T-helper 2 cell (primary cell): Measurements from ENCODE around the gene PIP4K2A.
"Not testable (repeated sequence)": the region's sequence is repeated elsewhere in the genome, so short reads cannot be mapped to it uniquely, and the experiment has no call there.

Experiments used
- DNase-seq, 5 experiments: peaks; one replicate each; pipeline versions ENCODE4 v3.0.0 to v3.0.0-alpha.2; 2012 to 2022

The PIP4K2A gene

GRCh38 chr10:22718659-22719058 lies 4.3 kb upstream of the PIP4K2A start:
- DNase-seq = not testable (repeated sequence)

- DNase-seq = no peak
Measured at GRCh38 chr10:22717728-22718127, 3.4 kb upstream of the PIP4K2A start.

GRCh38 chr10:22716943-22717342 lies 2.6 kb upstream of the PIP4K2A start:
- DNase-seq = no peak

DNA sequence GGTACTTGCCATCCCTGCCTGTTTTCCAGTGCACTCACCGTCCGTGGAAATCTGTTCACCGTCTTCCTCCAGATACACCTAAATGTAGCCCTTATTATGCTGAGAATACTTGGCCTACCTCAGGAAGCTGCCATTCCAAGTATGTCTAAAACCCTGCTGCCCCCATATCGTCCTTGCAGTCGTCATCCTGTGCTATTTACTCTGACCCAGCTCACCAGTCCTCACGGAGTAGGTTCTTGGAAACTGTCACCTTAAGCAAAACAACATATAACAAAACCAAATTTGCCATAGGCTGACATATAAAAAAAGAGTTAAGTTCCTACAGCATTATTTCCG lies 880 bp upstream of the PIP4K2A start:
- DNase-seq = no peak

DNA sequence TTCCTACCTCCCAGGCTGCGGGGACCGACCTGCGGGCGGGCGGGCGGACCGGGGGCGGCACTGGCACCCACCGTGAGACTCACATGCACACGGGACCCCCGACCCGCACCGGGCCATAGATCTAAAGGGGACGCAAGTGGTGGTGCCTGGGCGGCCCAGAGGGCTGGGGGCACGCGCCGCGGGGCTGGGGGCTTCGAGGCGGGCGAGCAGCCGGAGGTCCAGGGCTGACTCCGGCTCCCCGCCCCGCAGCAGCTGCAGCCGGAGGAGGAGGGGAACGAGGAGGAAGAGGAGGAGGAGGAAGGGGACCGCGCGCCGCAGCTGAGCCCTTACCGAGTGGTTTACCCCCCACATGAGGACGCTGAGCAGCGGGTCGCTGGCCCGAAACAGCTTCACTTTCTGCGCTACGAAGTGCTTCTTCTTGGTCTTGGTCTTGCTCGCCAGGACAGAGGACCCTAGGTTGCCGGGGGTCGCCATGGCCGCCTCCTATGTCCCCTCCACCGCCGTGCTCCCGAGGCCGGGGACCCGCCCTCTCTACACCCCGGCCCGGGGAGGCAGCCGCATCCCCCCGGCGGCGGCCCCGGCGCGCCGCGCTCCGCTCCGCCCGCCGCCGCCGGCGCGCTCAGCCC lies 412 bp downstream of the PIP4K2A start:
- DNase-seq = peak in 3 of 5 experiments; percentile 2 to 69 (median 14)

GRCh38 chr10:22712956-22713852 lies 1.2 kb downstream of the PIP4K2A start:
- peak; percentile 9 to 59 (median 30) for DNase-seq

DNA sequence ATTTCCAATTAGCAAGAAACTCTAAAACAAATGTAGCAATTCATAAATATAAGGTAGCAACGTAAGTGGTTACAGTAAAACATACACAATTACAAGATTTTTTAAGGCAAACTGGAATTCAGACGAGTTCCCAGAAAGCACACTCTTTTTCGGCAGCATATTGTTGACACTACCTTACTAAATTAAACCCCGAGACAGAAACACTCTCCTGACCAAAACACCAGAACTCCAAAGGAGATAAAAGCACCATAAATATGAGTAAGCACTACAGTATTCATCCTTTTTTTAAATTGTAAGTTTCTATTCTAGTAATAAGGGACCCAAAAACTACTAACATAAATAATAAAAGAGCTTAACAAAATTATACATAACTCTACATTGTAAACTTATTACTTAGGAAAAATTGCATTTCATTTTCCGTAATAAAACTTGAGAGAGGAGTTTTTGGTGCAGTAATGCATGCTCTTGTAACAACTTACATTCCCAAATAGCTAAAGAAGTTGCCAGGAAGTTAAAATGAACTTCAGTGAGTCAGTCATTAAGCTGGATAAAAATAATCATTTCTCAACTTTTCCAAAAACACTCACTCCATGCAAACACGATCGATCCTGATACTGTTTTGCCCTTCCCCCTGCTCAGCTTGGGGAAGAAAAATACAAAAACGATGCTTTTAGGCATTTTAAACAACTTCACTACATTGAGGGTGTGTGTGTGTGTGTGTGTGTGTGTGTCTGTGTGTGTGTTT lies 2.0 kb downstream of the PIP4K2A start:
- no peak for DNase-seq

DNA sequence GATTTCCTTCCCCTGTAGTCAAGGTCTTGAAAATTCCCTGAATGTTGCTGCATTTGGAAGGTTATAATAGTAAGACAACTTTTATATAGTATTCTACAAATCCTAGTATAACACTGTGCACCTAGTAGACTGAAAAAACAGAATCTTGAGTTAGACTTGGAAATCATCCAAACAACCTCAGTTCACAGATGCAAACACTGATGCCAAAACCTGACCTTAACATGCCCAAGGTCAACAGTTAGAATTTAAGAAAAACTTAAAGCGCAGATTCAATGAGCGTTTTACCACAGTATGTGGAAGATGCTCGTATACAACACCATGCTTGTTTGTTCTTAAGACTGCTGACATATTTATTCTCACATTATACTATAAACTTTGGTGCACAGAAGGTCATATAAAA lies 3.0 kb downstream of the PIP4K2A start:
- DNase-seq = no peak

- no peak for DNase-seq
Measured at GRCh38 chr10:22710139-22710745, 4.1 kb downstream of the PIP4K2A start.

GRCh38 chr10:22708772-22709171 lies 5.6 kb downstream of the PIP4K2A start:
- no peak for DNase-seq

DNA sequence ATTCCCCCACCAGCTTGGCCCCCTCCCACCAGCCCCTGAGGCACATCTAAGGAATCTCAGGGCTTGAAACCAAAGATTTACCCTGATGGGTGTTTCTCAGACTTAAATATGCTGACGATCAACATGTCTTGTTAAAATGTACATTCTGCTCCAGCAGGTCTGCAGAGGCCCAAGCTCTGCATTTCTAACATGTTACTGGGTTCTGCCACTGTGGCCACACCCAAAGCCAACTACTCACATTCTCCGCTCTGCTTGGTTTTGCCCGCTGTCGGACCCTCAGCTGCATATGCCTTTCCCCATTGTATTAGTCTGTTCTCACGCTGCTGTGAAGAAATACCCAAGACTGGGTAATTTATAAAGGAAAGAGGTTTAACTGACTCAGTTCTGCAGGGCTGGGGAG lies 8.9 kb downstream of the PIP4K2A start:
- no peak for DNase-seq

DNA sequence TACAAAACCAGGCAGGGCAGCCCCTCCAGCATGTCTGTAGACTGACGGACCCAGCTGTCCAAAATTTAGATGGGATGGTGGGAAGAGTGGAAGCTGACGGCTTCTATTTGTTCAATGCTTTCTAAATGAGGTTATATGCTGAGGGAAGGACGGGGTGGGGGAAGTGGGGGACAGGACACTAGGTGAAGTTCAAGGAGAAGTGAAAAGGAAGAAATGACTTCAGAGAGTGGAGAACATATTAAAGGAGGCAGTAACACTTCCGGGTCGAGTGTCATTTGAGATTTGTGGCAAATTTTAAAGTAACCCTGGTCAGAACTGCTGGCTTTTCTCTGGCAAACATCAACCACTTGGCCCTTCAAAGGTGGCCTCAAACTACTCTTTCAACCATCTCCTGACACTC lies 9.4 kb downstream of the PIP4K2A start:
- no peak for DNase-seq

- DNase-seq = no peak
Measured at GRCh38 chr10:22704471-22704911, 9.9 kb downstream of the PIP4K2A start.

GRCh38 chr10:22702348-22702747 lies 12.0 kb downstream of the PIP4K2A start:
- no peak for DNase-seq

- DNase-seq = no peak
Measured at GRCh38 chr10:22701132-22701826, 13.1 kb downstream of the PIP4K2A start.

DNA sequence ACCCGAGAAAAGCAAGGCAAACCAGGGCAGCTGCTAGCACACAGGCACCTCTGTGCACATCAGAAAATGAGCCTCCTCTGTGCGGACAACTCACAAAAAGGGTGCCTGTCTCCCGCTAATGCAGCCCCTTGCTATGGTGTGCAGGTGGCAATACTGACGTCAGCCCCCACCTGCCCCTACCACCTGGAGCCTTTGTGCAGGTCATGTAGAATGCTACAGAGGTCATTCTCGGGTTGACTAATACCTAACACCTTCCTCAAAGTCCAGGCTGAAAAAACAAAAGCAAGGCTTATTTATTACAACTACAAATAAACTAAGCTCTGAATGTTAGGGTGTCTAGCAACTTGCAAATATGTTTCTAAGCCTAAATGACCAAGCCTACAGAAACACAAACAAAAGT lies 13.9 kb downstream of the PIP4K2A start:
- DNase-seq = no peak

GRCh38 chr10:22699976-22700375 lies 14.4 kb downstream of the PIP4K2A start:
- DNase-seq = no peak

DNA sequence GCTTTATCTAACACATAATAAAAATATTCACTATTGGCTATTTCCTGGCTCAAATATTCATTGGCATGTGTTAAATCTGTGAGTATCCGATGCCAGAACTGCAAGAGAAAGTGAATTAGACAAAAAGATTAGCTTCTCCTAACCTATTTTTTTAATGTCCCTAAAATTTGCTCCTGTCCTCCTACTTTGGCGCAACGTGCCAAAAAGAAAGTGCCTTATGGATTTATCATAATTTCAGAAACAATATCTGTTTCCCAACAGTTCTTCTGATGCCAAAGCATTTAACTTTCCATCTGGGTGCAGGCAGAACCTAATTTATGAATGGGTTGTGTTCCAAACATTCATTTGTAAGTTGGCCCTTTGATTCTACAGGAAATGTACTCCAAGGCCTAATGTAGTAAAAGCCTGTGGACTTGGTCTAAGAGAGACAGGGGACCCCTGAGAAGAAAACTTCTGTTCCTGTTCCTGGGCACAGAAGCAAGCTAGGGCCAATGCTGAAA lies 15.4 kb downstream of the PIP4K2A start:
- DNase-seq = no peak

DNA sequence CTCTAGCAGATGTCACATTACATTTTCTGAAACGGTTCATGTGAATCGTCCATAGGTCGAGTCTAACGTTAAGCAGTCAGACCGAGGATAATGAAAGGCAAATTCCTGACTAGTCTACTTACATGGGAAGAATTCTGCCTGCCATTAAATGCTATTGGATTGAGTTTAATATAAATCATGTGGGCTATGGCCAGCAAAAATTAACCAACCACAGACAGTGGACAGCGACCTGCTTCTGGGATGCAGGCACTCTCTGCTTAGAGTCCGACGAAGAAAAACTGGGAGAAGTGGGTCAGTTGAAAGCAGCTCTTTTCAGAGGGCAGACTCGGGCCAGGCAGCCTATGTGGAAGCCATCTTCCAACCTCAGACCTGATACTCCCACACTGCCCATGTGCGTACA lies 16.6 kb downstream of the PIP4K2A start:
- DNase-seq = no peak

DNA sequence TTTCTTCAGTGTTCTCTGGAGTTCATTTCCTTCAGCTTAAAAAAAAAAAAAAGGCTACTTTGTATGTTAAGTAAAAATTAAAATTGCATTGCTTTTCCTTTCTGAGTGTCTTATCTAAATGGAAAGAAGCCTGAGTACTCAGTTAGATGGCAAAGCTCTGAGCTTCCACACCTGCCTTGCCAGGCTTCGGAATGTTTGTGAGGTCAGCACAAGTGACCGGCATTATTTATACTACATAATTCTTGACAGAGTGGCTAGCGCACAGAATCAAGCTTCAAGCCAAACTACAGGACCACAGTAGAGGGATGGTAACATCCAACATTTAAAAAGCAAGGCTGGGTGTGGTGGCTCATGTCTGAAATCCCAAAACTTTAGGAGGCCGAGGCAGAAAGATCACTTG lies 17.3 kb downstream of the PIP4K2A start:
- no peak for DNase-seq

DNA sequence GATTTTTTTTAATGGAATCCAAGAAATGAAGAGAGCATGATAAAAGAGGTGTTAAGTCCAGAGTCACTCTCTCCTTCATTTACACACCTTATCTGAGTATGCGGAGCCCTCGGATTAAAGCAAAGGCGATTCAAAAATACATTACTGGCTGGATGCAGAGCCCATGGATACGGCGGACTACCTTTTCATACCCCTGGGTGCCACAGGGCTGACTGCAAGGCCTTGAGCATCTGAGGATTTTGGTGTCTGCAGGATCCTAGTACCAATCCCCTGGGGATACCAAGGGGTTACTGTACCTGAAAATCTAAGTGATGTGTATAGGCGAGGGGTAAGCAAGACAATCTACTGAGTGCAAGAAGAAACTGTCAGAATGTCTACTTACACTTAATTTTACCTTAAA lies 20.5 kb downstream of the PIP4K2A start:
- no peak for DNase-seq

- peak in 1 of 5 experiments; percentile 60 for DNase-seq
Measured at GRCh38 chr10:22693371-22693784, 21.0 kb downstream of the PIP4K2A start.
